ENCODE results near the gene SLC44A2. TPM values are rescaled to one million over a fixed set of nuclear protein-coding genes. Genes with fewer than 3 reads are reported as not detected.
A peak's percentile ranks its signal among the peaks of the same experiment; 100 is the strongest.

Gene SLC44A2
- total RNA-seq, 1 experiment from 2014 or later, result 30.1 TPM

DNA sequence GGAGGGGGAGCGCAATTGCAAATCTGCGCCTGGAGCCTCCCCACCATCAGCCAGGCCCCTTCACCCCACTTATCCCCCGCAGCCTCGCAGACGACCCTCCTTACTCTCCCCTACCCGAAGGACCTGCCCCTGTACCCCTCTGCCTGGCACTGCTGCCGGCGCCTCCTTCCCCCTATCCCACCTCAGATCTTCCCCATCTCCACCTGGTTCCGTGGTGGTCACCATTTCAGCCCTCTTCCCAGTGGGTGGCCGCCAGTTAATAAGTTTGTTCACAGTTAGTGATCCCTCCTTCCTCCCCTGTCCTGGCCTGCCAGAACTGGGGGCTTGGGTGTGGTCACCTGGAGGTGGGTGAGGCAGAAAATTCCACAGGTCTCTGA, 397 bp downstream of the SLC44A2 start:
- peaks cover 35% of the 10 kb centered on the region for H3K36me3 ChIP-seq
- peak overlapping the region; percentile 56 for H3K4me3 ChIP-seq
- peak overlapping the region; percentile 57 for H3K27ac ChIP-seq
- H3K4me1 ChIP-seq (replicated peaks), result peaks cover 19% of the 10 kb centered on the region
- no peak for DNase-seq (ENCODE audit: low read depth in 1 of 2, low spot score in 2 of 2)
- H3K27me3 ChIP-seq (replicated peaks), result no peaks in the 10 kb centered on the region
- no peaks in the 10 kb centered on the region for H3K9me3 ChIP-seq (replicated peaks)

DNA sequence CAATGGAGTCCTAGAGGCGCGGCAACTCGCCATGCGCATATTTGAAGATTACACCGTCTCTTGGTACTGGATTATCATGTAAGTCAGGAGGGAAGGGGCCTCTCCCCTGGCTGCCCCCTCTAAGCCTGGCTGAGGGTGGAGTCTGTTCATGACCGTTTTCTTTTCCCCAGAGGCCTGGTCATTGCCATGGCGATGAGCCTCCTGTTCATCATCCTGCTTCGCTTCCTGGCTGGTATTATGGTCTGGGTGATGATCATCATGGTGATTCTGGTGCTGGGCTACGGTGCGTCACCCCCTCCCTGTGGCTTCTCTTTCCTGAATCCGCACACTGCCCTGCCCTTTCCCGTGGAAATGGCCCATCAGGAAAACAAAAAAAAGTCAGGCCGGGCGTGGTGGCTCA, 6.5 kb downstream of the SLC44A2 start:
- no peaks in the 10 kb centered on the region for H3K9me3 ChIP-seq (replicated peaks)
- no peak for DNase-seq (ENCODE audit: low read depth in 1 of 2, low spot score in 2 of 2)
- no peak overlapping the region for H3K27ac ChIP-seq
- H3K4me3 ChIP-seq, result no peak overlapping the region
- H3K36me3 ChIP-seq, result peaks cover 75% of the 10 kb centered on the region
- H3K27me3 ChIP-seq (replicated peaks), result no peaks in the 10 kb centered on the region
- H3K4me1 ChIP-seq (replicated peaks), result no peaks in the 10 kb centered on the region

DNA sequence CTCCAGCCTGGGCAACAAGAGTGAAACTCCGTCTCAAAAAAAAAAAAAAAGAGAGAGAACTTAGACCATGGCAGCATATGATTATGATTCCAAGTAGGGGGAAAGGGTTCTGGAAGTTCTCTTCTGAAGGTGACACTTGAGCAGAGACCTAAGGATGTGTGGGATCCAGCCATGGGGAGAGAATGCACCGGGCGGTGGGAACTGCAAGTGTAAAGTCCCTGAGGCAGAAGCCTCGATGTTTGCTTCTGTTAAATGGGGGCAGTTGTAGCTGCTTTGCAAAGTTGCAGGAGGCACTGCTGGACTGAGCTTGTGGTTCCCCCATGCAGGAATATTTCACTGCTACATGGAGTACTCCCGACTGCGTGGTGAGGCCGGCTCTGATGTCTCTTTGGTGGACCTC, 9.1 kb downstream of the SLC44A2 start:
- H3K4me1 ChIP-seq (replicated peaks), result no peaks in the 10 kb centered on the region
- no peaks in the 10 kb centered on the region for H3K27me3 ChIP-seq (replicated peaks)
- no peaks in the 10 kb centered on the region for H3K9me3 ChIP-seq (replicated peaks)
- peaks cover 82% of the 10 kb centered on the region for H3K36me3 ChIP-seq
- no peak overlapping the region for H3K27ac ChIP-seq
- DNase-seq (ENCODE audit: low read depth in 1 of 2, low spot score in 2 of 2), result no peak
- no peak overlapping the region for H3K4me3 ChIP-seq

DNA sequence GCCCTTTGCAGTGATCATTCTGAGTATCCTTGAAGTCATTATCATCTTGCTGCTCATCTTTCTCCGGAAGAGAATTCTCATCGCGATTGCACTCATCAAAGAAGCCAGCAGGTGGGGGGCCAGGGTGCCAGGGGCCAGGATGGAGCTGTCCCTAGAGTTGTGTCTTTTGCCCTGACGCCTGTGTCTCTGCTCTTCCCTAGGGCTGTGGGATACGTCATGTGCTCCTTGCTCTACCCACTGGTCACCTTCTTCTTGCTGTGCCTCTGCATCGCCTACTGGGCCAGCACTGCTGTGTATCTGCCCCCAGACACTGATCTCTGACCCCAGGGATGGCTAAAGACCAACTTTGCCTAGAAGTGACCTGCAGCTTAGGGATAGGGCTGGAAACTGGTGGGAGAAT, 9.6 kb downstream of the SLC44A2 start:
- Histone ChIP-seq H3K4me1 (replicated peaks) (no peaks in the 10 kb centered on the region), H3K4me3 (no peak overlapping the region), H3K9me3 (replicated peaks) (no peaks in the 10 kb centered on the region), H3K36me3 (peaks cover 82% of the 10 kb centered on the region), H3K27me3 (replicated peaks) (no peaks in the 10 kb centered on the region), H3K27ac (no peak overlapping the region)
- DNase-seq (ENCODE audit: low read depth in 1 of 2, low spot score in 2 of 2), result no peak

DNA sequence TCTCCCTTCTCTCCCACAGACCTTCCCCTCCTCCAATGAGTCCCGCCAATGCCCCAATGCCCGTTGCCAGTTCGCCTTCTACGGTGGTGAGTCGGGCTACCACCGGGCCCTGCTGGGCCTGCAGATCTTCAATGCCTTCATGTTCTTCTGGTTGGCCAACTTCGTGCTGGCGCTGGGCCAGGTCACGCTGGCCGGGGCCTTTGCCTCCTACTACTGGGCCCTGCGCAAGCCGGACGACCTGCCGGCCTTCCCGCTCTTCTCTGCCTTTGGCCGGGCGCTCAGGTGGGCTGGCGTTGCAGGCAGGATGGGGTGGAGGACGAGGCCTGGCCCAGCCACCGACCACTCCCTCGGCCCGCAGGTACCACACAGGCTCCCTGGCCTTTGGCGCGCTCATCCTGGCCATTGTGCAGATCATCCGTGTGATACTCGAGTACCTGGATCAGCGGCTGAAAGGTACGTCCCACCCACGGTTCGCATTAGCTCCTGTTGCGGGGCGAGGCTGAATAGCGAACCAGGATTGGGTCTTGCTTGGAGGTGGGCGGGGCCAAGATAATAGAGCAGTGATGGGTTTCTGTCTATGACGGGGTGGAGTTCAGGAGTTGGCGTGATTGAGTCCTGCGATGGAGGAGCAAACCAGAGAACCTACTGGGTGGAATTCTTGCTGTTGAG, 11.1 kb downstream of the SLC44A2 start:
- DNase-seq (ENCODE audit: low read depth in 1 of 2, low spot score in 2 of 2), result no peak

DNA sequence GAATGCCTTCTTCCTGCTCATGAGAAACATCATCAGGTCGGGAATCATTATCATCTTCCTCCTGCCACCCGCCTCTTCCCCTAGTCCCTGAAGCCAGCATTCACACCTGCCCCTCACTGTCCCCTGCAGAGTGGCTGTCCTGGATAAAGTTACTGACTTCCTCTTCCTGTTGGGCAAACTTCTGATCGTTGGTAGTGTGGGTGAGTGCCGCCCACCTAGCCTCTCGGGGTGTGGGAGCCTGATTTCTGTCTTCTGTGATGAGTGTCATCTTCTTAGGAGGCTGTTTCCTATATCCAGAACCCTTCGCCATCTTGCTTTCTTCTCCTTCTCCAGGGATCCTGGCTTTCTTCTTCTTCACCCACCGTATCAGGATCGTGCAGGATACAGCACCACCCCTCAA, 12.5 kb downstream of the SLC44A2 start:
- Histone ChIP-seq H3K27me3 (replicated peaks) (no peaks in the 10 kb centered on the region), H3K27ac (no peak overlapping the region), H3K36me3 (peaks cover 84% of the 10 kb centered on the region), H3K4me1 (replicated peaks) (no peaks in the 10 kb centered on the region), H3K4me3 (no peak overlapping the region), H3K9me3 (replicated peaks) (no peaks in the 10 kb centered on the region)
- DNase-seq (ENCODE audit: low read depth in 1 of 2, low spot score in 2 of 2), result no peak

More for the DNA sequence above, 11.1 kb downstream of the SLC44A2 start:
- Histone ChIP-seq H3K4me3 (no peak overlapping the region), H3K4me1 (replicated peaks) (no peaks in the 10 kb centered on the region), H3K36me3 (peaks cover 86% of the 10 kb centered on the region), H3K9me3 (replicated peaks) (no peaks in the 10 kb centered on the region), H3K27me3 (replicated peaks) (no peaks in the 10 kb centered on the region), H3K27ac (no peak overlapping the region)

DNA sequence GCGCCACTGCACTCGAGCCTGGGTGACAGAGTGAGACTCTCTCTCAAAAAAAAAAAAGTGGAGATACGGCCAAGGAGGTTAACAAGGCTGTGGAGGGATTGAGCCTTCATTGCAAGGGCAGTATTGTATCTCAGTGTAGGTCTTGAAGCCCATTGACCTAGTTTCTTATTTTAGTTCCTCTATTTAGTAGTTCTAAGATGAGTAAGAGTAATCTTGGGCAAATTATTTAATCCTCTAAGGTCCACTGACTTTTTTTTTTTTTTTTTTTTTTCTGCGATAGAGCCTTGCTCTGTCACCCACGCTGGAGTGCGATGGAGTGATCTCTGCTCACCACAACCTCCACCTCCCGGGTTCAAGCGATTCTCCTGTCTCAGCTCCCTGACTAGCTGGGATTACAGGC, 14.5 kb downstream of the SLC44A2 start:
- peaks cover 77% of the 10 kb centered on the region for H3K36me3 ChIP-seq
- H3K27ac ChIP-seq, result no peak overlapping the region
- DNase-seq (ENCODE audit: low read depth in 1 of 2, low spot score in 2 of 2), result no peak
- no peaks in the 10 kb centered on the region for H3K9me3 ChIP-seq (replicated peaks)
- H3K4me1 ChIP-seq (replicated peaks), result no peaks in the 10 kb centered on the region; the same call in 1 of the 2 replicates
- H3K27me3 ChIP-seq (replicated peaks), result no peaks in the 10 kb centered on the region
- H3K4me3 ChIP-seq, result no peak overlapping the region

DNA sequence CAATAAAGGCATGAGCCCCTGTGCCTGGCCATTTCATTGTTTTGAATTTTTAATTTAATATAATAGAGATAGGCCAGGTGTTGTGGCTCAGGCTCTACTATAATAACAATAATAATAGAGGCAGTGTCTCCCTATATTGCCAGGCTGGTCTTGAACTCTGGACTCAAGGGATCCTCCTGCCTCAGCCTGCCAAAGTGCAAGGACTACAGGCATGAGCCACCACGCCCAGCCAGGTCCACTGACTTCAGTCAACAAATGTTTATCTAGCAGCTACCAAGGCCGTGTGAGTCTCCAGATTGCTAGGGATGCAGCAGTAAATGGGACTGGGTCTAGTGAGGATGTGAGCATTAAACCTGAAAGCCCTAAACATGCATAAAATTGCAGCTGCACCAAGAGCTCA, 15.0 kb downstream of the SLC44A2 start:
- peaks cover 72% of the 10 kb centered on the region for H3K36me3 ChIP-seq
- no peaks in the 10 kb centered on the region for H3K9me3 ChIP-seq (replicated peaks)
- H3K27me3 ChIP-seq (replicated peaks), result no peaks in the 10 kb centered on the region
- no peak overlapping the region for H3K4me3 ChIP-seq
- DNase-seq (ENCODE audit: low read depth in 1 of 2, low spot score in 2 of 2), result no peak
- H3K27ac ChIP-seq, result no peak overlapping the region
- no peaks in the 10 kb centered on the region; the same call in 1 of the 2 replicates for H3K4me1 ChIP-seq (replicated peaks)

DNA sequence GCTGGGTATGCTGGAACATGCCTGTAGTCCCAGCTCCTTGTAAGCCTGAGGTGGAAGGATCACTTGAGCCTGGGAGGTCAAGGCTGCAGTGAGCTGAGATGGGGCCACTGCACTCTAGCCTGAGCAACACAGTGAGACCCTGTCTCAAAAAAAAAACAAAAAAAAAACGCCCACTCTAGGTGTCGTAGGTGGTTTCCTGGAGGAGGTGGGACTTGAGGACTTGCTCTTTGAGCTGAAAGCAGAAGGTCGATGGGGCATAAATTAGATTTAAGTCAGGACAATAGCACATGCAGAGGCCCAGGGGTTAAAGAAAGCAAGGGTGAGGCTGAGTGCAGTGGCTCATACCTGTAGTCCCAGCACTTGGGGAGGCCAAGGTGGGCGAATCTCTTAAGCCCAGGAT, 15.9 kb downstream of the SLC44A2 start:
- Histone ChIP-seq H3K9me3 (replicated peaks) (no peaks in the 10 kb centered on the region), H3K4me3 (no peak overlapping the region), H3K36me3 (peaks cover 65% of the 10 kb centered on the region), H3K27me3 (replicated peaks) (no peaks in the 10 kb centered on the region), H3K27ac (no peak overlapping the region), H3K4me1 (replicated peaks) (no peaks in the 10 kb centered on the region; the same call in 1 of the 2 replicates)
- no peak for DNase-seq (ENCODE audit: low read depth in 1 of 2, low spot score in 2 of 2)

DNA sequence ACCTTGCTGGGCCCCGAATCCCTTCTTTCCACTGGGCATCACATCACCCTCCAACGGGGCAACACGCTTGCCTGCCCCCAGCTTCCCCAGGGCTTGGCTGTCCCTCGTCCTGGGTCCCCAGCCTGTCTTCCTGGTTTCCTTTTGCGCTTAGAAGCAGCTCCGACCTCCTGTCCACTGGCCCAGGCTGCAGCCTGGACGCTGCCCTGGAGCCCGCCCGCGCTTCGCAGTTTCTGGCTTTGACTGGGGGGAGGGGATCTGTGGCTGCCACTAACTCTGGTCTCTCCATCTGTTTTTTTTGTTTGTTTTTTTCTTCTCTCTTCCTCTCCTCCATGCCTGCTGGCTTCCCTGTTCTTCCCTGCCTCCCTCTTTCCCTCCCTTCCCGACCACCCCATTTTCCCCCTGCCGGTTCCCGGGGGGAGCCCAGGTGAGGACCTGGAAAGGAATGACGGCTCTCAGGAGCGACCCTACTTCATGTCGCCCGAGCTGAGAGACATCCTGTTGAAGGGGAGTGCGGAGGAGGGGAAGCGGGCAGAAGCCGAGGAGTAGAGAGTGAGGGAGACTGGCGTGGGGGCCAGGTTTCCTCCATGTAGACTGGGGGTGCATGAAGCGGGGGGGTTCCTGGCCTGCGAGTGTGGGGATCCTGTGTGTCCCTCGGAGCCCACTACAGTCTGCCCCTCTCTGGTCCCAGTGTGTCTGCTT, 17.3 kb downstream of the SLC44A2 start:
- no peak for DNase-seq (ENCODE audit: low read depth in 1 of 2, low spot score in 2 of 2)
- peaks cover 51% of the 10 kb centered on the region for H3K36me3 ChIP-seq
- H3K4me1 ChIP-seq (replicated peaks), result no peaks in the 10 kb centered on the region; the same call in 1 of the 2 replicates
- no peaks in the 10 kb centered on the region for H3K9me3 ChIP-seq (replicated peaks)
- no peaks in the 10 kb centered on the region for H3K27me3 ChIP-seq (replicated peaks)
- H3K4me3 ChIP-seq, result no peak overlapping the region
- no peak overlapping the region for H3K27ac ChIP-seq

DNA sequence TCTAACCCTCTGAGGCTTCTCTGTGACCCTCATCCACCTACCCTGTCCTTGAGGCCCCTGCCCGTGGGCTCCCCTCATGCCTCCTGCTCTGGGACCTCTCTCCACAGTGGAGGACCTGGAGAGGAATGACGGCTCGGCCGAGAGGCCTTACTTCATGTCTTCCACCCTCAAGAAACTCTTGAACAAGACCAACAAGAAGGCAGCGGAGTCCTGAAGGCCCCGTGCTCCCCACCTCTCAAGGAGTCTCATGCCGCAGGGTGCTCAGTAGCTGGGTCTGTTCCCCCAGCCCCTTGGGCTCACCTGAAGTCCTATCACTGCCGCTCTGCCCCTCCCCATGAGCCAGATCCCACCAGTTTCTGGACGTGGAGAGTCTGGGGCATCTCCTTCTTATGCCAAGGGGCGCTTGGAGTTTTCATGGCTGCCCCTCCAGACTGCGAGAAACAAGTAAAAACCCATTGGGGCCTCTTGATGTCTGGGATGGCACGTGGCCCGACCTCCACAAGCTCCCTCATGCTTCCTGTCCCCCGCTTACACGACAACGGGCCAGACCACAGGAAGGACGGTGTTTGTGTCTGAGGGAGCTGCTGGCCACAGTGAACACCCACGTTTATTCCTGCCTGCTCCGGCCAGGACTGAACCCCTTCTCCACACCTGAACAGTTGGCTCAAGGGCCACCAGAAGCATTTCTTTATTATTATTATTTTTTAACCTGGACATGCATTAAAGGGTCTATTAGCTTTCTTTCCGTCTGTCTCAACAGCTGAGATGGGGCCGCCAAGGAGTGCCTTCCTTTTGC, 18.0 kb downstream of the SLC44A2 start:
- Histone ChIP-seq H3K27ac (no peak overlapping the region), H3K4me3 (no peak overlapping the region), H3K9me3 (replicated peaks) (no peaks in the 10 kb centered on the region), H3K36me3 (peaks cover 44% of the 10 kb centered on the region), H3K4me1 (replicated peaks) (no peaks in the 10 kb centered on the region; the same call in 1 of the 2 replicates), H3K27me3 (replicated peaks) (no peaks in the 10 kb centered on the region)
- DNase-seq (ENCODE audit: low read depth in 1 of 2, low spot score in 2 of 2), result no peak

DNA sequence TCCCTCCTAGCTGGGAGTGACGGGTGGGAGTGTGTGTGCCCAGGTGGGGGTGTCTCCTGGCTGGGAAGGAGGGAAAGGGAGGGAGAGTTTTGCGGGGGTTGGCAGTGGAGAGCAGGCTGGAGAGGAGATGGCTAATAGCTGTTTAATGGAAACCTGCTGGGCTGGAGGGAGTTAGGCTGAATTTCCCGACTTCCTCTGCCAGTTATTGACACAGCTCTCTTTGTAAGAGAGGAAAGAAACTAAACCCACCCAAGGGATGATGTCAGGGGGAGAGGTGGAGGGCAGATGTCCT, 18.6 kb downstream of the SLC44A2 start:
- no peaks in the 10 kb centered on the region; the same call in 1 of the 2 replicates for H3K4me1 ChIP-seq (replicated peaks)
- H3K27me3 ChIP-seq (replicated peaks), result no peaks in the 10 kb centered on the region
- H3K4me3 ChIP-seq, result no peak overlapping the region
- no peak overlapping the region for H3K27ac ChIP-seq
- DNase-seq (ENCODE audit: low read depth in 1 of 2, low spot score in 2 of 2), result no peak
- H3K9me3 ChIP-seq (replicated peaks), result no peaks in the 10 kb centered on the region
- peaks cover 40% of the 10 kb centered on the region for H3K36me3 ChIP-seq

DNA sequence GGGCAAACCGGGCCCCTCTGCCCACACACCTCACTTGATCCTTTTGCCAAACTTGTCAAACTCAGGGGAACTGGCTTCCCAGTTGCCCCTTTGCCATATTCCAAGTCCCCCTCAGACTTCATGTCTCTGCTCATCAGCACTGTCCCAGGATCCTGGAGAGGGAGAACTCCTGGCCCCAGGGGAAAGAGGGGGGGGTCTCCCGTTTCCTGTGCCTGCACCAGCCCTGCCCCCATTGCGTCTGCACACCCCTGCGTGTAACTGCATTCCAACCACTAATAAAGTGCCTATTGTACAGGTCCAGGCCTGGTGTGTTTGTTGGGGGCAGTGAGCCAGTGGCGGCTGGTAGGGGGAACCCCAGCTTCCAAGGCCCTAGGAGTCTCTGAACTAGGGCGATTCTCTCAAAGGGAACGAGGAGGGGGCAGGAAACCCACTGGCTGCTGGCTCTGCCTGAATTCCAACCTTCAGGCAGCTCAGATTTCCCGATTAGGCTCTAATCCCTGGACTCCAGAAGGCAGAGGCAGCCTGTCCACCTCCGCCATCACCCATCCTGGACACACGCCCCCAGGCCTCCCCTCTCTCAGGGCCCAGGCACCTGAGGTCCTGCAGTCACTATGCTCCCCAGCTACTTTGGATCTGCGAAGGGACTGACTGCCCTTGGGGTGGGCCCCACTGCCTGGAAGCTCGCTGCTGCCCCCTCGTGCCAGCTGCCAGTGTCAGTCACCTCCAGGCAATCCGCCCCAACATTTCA, 19.1 kb downstream of the SLC44A2 start:
- Histone ChIP-seq H3K36me3 (peaks cover 35% of the 10 kb centered on the region), H3K27ac (no peak overlapping the region)

More for the DNA sequence above, 19.1 kb downstream of the SLC44A2 start:
- no peaks in the 10 kb centered on the region for H3K9me3 ChIP-seq (replicated peaks)
- no peaks in the 10 kb centered on the region; the same call in 1 of the 2 replicates for H3K4me1 ChIP-seq (replicated peaks)
- peak; percentile 71 to 84 for DNase-seq (ENCODE audit: low read depth in 1 of 2, low spot score in 2 of 2)
- no peaks in the 10 kb centered on the region for H3K27me3 ChIP-seq (replicated peaks)
- H3K4me3 ChIP-seq, result no peak overlapping the region

Measured in SJSA1 (cell line).